ENCODE data around the gene FBXO2.

FBXO2 gene

DNA sequence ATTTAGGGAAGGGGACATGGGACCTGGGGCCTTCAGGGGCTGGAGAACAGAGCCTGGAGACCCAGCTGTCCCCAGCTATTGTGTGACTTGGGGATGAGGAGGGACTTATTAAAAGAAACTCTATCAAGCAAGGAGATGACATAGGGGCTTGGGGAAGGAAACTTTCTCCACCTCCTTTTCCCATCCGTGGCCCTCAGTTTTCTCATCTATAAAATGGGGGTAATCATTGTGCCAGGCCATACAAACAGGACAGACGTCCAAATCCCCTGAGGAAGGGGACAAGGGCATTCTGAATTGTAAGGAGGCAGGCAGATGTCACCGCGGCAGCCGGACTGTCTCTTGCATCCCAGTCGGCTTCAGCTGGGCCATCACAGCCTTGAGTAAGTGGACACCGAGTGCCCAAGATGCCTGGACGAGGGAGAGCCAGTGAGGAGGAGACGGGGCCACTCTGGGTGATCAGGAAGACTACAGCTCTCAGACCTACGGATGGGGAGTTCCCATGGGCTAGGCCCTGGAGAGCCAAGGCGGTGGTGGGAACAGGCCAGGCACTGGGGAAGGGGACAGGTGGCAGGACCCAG lies 1.9 kb downstream of the FBXO2 start:
- DNase-seq, result no peak

DNA sequence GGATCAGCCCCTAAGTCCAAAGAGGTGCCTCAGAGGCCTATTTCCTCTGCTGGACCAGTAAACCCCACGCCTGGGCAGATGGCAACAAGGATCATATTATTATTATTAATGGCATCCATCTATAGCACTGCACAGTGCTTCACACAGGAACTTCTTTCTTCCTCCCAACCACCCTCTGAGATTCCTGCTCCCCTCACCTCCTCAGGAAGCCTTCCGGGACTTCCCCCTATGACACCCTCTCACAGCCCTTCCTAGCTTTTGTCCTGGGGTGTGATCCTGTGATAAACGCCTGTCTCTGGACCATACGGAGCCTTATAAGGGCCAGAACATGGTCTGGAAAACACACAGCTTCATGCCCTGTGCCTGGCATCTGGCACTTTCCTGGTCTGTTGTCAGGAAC lies 3.2 kb downstream of the FBXO2 start:
- no peak for DNase-seq

DNA sequence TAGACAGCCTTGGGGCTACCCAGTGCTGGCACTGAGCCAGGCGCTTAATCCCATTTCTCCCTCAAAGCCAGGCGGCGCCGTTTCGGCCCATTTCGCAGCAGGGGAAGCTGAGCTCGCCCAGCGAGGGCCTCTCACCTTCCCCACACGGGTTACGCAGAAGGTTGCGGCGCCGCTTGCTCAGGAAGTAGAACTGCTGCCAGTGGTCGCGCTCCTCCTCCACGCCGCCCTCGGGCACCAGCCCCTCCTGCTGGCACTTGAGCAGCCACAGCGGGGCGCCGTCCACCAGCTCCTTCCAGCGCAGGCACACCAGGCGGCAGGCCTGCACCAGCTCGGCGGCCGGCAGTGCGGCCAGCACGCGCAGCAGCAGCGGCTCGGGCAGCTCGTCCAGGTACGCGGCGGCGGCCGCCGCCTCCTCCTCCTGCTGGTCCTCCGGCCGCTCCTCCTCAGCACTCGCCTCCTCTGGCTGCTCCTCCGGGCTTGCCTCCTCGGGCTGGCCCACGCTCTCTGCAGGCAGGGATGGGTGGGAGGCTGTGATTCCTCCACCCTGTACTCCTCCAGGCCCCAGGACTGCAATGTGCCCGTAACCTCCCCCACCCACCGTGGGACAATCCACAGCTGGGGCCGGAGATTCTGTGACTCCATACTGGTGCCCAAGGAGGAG lies 3.8 kb downstream of the FBXO2 start:
- peak; percentile 69 to 88 (median 77) for DNase-seq

- peak in 1 of 3 experiments; percentile 44 for DNase-seq
Measured at GRCh38 chr1:11649624-11650330, 4.5 kb downstream of the FBXO2 start.

DNA sequence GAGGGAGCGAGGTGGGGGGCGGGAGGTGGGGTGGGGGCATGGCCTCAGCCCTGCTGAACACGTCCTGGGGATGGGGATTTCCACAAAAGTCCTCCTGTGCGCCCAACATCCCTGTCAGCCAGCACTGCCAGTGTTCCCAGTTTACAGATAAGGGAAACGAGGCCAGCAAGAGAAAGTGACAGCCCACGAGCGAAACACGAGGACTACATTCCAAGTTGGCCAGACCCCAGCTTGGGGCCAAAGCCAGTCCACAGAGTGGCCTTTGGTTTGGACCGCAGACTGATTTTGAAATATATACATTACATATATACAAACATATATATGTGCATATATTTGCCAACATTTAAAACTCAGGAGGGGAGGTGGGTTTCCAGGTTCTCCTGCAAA lies 5.0 kb downstream of the FBXO2 start:
- DNase-seq, result peak in 2 of 3 experiments; percentile 21 to 24

GRCh38 chr1:11648732-11649158 lies 5.5 kb downstream of the FBXO2 start:
- peak in 1 of 3 experiments; percentile 21 for DNase-seq

GRCh38 chr1:11648039-11648438 lies 6.2 kb downstream of the FBXO2 start:
- DNase-seq, result no peak

DNA sequence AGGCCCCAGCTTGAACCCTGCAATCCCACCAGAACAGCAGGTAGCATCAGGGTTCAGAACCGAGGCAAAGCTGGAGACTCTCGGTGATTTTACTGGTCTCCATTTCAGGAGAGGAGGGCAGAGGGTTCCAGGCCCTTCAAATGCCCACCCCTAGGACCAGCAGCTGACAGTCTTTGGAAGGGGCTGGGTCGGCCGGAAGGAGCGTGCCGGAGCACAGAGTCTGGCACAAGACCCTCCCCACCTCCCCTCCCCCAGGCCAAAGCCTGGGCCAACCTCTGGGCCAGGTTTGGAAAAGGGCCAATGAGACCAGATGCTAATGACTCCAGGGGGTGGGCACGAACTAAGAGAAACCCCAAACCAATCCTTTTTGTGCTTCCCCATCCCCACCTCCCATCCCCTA lies 6.9 kb downstream of the FBXO2 start:
- DNase-seq, result no peak

- DNase-seq, result no peak
Measured at GRCh38 chr1:11646317-11646716, 7.9 kb downstream of the FBXO2 start.

GRCh38 chr1:11645670-11646265 lies 8.5 kb downstream of the FBXO2 start:
- peak; percentile 68 to 86 (median 85) for DNase-seq

DNA sequence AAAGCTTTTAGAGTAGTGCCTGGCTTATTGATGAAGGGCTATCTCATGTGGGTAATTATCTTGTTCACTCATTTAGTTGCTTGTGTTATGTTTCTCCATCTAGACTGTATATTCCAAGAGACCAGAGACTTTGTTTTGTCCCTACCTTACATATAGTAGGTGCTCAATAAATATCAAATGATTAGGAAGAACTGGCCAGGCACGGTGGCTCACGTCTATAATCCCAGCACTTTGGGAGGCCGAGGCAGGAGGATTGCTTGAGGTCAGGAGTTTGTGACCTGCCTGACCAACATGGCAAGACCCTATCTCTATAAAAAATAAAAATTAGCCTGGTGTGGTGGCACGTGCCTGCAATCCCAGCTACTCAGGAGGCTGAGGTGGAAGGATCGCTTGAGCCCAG lies 9.0 kb downstream of the FBXO2 start:
- DNase-seq, result no peak

GRCh38 chr1:11643782-11644181 lies 10.4 kb downstream of the FBXO2 start:
- DNase-seq, result peak in 1 of 3 experiments; percentile 9

DNA sequence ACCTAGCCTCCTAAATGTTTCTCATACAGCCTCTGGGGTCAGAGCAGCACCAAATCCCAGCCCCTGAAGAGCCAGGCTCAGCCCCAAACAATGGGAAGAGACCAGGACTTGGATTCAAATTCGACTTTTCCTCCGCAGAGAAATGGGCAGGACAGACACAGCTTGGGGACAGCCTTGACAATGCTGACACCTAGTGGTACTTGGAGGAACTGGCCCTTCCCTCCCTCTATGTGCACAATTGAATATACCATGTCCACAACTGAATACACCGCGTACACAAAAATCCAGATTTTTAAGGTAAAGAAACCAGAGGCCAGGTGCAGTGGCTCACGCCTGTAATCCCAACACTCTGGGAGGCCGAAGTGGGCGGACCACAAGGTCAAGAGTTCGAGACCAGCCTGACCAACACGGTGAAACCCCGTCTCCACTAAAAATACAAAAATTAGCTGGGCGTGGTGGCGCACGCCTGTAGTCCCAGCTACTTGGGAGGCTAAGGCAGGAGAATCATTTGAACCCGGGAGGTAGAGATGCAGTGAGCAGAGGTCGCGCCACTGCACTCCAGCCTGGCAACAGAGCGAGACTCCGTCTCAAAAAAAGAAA lies 11.7 kb downstream of the FBXO2 start:
- DNase-seq, result peak; percentile 54 to 82 (median 81)

DNA sequence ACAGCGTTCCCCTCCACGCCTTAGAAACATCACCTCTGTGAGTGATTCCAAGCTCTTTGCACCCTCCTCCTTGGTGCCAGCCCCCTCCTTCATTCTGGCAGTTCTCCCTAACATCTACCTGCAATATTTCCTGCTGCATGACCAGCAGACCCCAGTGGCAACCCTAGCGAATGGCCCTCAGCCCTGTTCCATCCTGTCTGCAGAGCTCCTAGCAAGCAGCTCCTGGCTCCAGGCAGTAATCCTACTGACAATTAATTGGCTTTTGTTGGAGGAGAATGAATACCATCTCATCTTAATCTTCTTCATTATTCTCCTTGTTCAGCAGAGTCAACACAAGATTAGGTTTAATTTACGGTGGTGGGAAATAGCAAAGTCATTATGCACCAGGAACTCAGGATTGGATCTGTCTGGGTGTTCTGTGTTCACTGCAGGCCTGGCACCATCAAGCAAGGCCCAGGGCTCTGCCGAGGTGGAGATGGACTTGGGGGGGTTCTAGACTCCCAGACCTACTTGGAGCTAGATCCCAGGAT lies 12.4 kb downstream of the FBXO2 start:
- peak in 1 of 3 experiments; percentile 53 for DNase-seq

DNA sequence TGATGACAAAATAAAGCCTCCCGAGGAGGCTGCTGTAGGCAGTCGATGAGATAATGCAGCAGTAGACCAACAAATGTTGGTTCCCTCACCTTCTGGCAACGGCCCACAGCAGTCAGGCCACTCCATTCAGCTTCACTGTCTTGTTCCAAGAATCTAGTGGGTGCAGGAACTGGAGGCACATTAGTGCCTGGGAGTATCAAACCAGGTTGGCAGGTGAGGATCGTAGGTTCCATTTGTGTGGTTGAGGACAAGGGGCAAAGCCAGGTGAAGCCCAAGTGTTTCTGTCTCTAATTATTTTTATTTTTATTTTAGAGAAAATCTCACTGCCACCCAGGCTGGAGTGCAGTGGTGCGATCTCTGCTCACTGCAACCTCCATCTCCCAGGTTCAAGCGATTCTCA lies 13.3 kb downstream of the FBXO2 start:
- DNase-seq, result no peak

- no peak for DNase-seq
Measured at GRCh38 chr1:11640101-11640500, 14.1 kb downstream of the FBXO2 start.

- DNase-seq, result no peak
Measured at GRCh38 chr1:11639372-11639771, 14.9 kb downstream of the FBXO2 start.

- DNase-seq, result no peak
Measured at GRCh38 chr1:11638121-11638520, 16.1 kb downstream of the FBXO2 start.

- peak in 2 of 3 experiments; percentile 25 to 94 for DNase-seq
Measured at GRCh38 chr1:11634365-11635192, 19.6 kb downstream of the FBXO2 start.

- DNase-seq, result peak in 2 of 3 experiments; percentile 62 to 79
Measured at GRCh38 chr1:11629184-11630016, 24.8 kb downstream of the FBXO2 start.

DNA sequence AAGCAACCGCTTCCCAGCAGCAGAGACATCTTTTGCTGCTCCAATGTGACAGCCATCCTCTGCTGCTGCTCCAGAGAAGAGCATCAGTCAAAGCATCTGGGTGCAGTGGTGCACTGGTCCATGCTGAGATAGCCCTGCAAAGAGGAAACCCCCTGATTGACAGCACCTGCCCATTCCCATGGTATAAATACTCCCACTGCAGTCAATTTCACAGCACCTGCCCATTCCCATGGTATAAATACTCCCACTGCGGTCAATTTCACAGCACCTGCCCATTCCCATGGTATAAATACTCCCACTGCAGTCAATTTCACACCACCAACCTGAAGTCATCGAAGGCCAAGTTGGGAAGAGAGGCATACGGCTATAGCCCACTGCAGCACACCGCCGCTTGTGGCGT lies 25.5 kb downstream of the FBXO2 start:
- no peak for DNase-seq
